K562 (cell line): ENCODE results near the gene ZNF672. TPM values are rescaled to one million over a fixed set of nuclear protein-coding genes. Genes with fewer than 3 reads are reported as not detected.

Source experiments
- CC2D1A ChIP-seq: fragments of 450-650 bp; IDR thresholded peaks from 2 replicates; pipeline ENCODE4 v1.6.1; 2017; ENCODE audit warnings: mild to moderate bottlenecking
- CCNT2 ChIP-seq: IDR thresholded peaks from 2 replicates; pipeline ENCODE4 v1.6.1; 2011; ENCODE audit warnings: borderline replicate concordance, low read depth, mild to moderate bottlenecking, moderate library complexity, mixed read lengths, low read length; ENCODE audit not compliant: insufficient read length; ENCODE audit errors: extremely low read depth
- DNMT1 ChIP-seq: fragments of 450-650 bp; IDR thresholded peaks from 2 replicates; pipeline ENCODE4 v1.6.1; 2016; ENCODE audit warnings: antibody characterized with exemption, mild to moderate bottlenecking
- ELF1 ChIP-seq: fragments of 200-800 bp; sonication (Bioruptor generic); IDR thresholded peaks from 2 replicates; pipeline ENCODE4 v1.6.1; 2016; ENCODE audit warnings: missing genetic modification characterization, missing compliant biosample characterization
- ESRRA ChIP-seq: fragments of 450-650 bp; IDR thresholded peaks from 2 replicates; pipeline ENCODE4 v1.6.1; 2014; ENCODE audit warnings: low read depth, mild to moderate bottlenecking, moderate library complexity, borderline replicate concordance
- SUPT5H ChIP-seq: fragments of 450-650 bp; IDR thresholded peaks from 2 replicates; pipeline ENCODE4 v1.6.1; 2016
- ZNF143 ChIP-seq: sonication (generic); formaldehyde crosslinking; IDR thresholded peaks from 2 replicates; pipeline ENCODE4 v1.9.0; 2022; ENCODE audit warnings: mild to moderate bottlenecking, missing genetic modification reagents
- ZNF23 ChIP-seq: fragments of 250-450 bp; sonication (Bioruptor Pico); IDR thresholded peaks from 2 replicates; pipeline ENCODE4 v1.4.0; 2020; ENCODE audit warnings: mild to moderate bottlenecking
- ZNF696 ChIP-seq: fragments of 250-450 bp; sonication (Bioruptor Pico); conservative IDR thresholded peaks from 2 replicates; pipeline ENCODE4 v1.4.0; 2020; ENCODE audit warnings: mild to moderate bottlenecking, moderate library complexity
- ZSCAN32 ChIP-seq: fragments of 450-650 bp; formaldehyde crosslinking; IDR thresholded peaks from 2 replicates; pipeline ENCODE4 v1.4.0; 2020; ENCODE audit warnings: mild to moderate bottlenecking, moderate library complexity
- polyA plus RNA-seq, 8 experiments: library from polyadenylated mRNA; depleted of rRNA in 4 of 8; stranded (reverse) in 5 of 8; unstranded in 3 of 8; fragments of >200 nt; fragmentation: Nextera tagmentation in 2 of 8; fragmentation: Illumina TruSeq in 1 of 8; extraction: Ambion mirVana in 2 of 8; extraction: Trizol in 1 of 8; gene quantifications; 2 replicates each; pipeline versions ENCODE4 v1.2.1 to v1.2.3, GENCODE V29; 2011 to 2014; ENCODE audit warnings: inconsistent platforms in 1 of 8, missing spikeins in 1 of 8
- total RNA-seq, 7 experiments: library from RNA; depleted of rRNA in 6 of 7; stranded (reverse); fragments of >200 nt in 6 of 7; fragmentation: Illumina TruSeq in 2 of 7; extraction: Trizol in 2 of 7; gene quantifications; 2 replicates each; pipeline versions ENCODE4 v1.2.1 to v1.2.3, GENCODE V29; 2011 to 2021; ENCODE audit warnings: low replicate concordance in 1 of 7
- TF ChIP-seq, protein P1 (sequence below): fragments of 450-650 bp; IDR thresholded peaks from 2 replicates; pipeline ENCODE4 v1.6.1; 2016; ENCODE audit warnings: mild to moderate bottlenecking, moderate library complexity
- TF ChIP-seq, protein P2 (sequence below), 2 experiments: fragments of 450-650 bp; conservative IDR thresholded peaks; 2 replicates each; pipeline ENCODE4 v1.6.1; 2017; ENCODE audit warnings: mild to moderate bottlenecking in 2 of 2, moderate library complexity in 2 of 2
- TF ChIP-seq, protein P3 (sequence below): fragments of 250-450 bp; sonication (Bioruptor Pico); IDR thresholded peaks from 2 replicates; pipeline ENCODE4 v1.8.0; 2021; ENCODE audit warnings: moderate library complexity, mild to moderate bottlenecking, inconsistent platforms
- TF ChIP-seq, protein P4 (sequence below): fragments of 450-650 bp; formaldehyde crosslinking; IDR thresholded peaks from 2 replicates; pipeline ENCODE4 v1.4.0; 2020; ENCODE audit warnings: mild to moderate bottlenecking, moderate library complexity

The ZNF672 gene
- total and polyA plus RNA-seq, 9 of the 15 experiments (the other 6 are each of a cell fraction or from before 2014, with no cell fraction given), result 1.9 to 57.9 (median 24.1) TPM

DNA sequence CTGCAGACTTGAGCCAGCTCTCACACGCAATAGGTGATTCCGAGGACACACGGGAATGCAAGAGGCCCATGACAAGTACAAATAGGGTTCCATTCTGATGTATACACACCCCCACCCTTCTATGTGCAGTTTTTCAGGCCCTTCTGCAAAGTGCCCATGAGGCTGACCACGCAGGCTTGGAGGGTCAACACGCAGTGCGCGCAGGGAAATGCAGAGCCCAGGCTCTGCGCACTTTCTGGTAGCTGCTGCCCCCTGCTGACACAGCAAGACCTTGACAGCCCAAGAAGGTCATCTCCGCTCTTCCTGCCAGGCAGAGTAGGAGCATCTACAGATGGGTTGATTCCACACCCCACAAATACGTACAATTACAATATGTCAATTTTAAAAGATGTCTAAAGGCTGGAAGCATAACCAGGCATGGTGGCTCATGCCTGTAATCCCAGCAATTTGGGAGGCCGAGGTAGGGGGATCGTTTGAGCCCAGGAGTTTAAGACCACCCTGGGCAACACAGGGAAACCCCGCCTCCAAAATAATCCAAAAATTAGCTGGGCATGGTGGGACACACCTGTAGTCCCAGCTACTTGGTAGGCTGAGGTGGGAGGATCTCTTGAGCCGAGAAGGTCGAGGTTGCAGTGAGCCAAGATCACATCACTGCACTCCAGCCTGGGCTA lies 30.8 kb upstream of the ZNF672 start (continued):
- TF ChIP-seq, protein P1, sequence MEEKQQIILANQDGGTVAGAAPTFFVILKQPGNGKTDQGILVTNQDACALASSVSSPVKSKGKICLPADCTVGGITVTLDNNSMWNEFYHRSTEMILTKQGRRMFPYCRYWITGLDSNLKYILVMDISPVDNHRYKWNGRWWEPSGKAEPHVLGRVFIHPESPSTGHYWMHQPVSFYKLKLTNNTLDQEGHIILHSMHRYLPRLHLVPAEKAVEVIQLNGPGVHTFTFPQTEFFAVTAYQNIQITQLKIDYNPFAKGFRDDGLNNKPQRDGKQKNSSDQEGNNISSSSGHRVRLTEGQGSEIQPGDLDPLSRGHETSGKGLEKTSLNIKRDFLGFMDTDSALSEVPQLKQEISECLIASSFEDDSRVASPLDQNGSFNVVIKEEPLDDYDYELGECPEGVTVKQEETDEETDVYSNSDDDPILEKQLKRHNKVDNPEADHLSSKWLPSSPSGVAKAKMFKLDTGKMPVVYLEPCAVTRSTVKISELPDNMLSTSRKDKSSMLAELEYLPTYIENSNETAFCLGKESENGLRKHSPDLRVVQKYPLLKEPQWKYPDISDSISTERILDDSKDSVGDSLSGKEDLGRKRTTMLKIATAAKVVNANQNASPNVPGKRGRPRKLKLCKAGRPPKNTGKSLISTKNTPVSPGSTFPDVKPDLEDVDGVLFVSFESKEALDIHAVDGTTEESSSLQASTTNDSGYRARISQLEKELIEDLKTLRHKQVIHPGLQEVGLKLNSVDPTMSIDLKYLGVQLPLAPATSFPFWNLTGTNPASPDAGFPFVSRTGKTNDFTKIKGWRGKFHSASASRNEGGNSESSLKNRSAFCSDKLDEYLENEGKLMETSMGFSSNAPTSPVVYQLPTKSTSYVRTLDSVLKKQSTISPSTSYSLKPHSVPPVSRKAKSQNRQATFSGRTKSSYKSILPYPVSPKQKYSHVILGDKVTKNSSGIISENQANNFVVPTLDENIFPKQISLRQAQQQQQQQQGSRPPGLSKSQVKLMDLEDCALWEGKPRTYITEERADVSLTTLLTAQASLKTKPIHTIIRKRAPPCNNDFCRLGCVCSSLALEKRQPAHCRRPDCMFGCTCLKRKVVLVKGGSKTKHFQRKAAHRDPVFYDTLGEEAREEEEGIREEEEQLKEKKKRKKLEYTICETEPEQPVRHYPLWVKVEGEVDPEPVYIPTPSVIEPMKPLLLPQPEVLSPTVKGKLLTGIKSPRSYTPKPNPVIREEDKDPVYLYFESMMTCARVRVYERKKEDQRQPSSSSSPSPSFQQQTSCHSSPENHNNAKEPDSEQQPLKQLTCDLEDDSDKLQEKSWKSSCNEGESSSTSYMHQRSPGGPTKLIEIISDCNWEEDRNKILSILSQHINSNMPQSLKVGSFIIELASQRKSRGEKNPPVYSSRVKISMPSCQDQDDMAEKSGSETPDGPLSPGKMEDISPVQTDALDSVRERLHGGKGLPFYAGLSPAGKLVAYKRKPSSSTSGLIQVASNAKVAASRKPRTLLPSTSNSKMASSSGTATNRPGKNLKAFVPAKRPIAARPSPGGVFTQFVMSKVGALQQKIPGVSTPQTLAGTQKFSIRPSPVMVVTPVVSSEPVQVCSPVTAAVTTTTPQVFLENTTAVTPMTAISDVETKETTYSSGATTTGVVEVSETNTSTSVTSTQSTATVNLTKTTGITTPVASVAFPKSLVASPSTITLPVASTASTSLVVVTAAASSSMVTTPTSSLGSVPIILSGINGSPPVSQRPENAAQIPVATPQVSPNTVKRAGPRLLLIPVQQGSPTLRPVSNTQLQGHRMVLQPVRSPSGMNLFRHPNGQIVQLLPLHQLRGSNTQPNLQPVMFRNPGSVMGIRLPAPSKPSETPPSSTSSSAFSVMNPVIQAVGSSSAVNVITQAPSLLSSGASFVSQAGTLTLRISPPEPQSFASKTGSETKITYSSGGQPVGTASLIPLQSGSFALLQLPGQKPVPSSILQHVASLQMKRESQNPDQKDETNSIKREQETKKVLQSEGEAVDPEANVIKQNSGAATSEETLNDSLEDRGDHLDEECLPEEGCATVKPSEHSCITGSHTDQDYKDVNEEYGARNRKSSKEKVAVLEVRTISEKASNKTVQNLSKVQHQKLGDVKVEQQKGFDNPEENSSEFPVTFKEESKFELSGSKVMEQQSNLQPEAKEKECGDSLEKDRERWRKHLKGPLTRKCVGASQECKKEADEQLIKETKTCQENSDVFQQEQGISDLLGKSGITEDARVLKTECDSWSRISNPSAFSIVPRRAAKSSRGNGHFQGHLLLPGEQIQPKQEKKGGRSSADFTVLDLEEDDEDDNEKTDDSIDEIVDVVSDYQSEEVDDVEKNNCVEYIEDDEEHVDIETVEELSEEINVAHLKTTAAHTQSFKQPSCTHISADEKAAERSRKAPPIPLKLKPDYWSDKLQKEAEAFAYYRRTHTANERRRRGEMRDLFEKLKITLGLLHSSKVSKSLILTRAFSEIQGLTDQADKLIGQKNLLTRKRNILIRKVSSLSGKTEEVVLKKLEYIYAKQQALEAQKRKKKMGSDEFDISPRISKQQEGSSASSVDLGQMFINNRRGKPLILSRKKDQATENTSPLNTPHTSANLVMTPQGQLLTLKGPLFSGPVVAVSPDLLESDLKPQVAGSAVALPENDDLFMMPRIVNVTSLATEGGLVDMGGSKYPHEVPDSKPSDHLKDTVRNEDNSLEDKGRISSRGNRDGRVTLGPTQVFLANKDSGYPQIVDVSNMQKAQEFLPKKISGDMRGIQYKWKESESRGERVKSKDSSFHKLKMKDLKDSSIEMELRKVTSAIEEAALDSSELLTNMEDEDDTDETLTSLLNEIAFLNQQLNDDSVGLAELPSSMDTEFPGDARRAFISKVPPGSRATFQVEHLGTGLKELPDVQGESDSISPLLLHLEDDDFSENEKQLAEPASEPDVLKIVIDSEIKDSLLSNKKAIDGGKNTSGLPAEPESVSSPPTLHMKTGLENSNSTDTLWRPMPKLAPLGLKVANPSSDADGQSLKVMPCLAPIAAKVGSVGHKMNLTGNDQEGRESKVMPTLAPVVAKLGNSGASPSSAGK, result no peak
- TF ChIP-seq ZSCAN32 (CRISPR knock-in tag) (no peak), CC2D1A (peak; percentile 79), ZNF143 (CRISPR knock-in tag) (no peak), ELF1 (tag) (no peak), CCNT2 (no peak), ZNF696 (CRISPR knock-in tag) (no peak), ZNF23 (CRISPR knock-in tag) (no peak), DNMT1 (no peak), SUPT5H (no peak), ESRRA (peak; percentile 19; the same call in 1 of the 2 replicates)
- TF ChIP-seq, protein P2, sequence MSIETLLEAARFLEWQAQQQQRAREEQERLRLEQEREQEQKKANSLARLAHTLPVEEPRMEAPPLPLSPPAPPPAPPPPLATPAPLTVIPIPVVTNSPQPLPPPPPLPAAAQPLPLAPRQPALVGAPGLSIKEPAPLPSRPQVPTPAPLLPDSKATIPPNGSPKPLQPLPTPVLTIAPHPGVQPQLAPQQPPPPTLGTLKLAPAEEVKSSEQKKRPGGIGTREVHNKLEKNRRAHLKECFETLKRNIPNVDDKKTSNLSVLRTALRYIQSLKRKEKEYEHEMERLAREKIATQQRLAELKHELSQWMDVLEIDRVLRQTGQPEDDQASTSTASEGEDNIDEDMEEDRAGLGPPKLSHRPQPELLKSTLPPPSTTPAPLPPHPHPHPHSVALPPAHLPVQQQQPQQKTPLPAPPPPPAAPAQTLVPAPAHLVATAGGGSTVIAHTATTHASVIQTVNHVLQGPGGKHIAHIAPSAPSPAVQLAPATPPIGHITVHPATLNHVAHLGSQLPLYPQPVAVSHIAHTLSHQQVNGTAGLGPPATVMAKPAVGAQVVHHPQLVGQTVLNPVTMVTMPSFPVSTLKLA (conservative IDR thresholded peaks at IDR 0.05), result no peak
- TF ChIP-seq, protein P3, sequence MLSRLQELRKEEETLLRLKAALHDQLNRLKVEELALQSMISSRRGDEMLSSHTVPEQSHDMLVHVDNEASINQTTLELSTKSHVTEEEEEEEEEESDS (CRISPR knock-in tag), result no peak
- TF ChIP-seq, protein P4, sequence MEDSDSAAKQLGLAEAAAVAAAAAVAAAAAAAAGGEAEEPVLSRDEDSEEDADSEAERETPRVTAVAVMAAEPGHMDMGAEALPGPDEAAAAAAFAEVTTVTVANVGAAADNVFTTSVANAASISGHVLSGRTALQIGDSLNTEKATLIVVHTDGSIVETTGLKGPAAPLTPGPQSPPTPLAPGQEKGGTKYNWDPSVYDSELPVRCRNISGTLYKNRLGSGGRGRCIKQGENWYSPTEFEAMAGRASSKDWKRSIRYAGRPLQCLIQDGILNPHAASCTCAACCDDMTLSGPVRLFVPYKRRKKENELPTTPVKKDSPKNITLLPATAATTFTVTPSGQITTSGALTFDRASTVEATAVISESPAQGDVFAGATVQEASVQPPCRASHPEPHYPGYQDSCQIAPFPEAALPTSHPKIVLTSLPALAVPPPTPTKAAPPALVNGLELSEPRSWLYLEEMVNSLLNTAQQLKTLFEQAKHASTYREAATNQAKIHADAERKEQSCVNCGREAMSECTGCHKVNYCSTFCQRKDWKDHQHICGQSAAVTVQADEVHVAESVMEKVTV (CRISPR knock-in tag), result peak; percentile 94
